GM12865 (cell line): ENCODE results near the gene EGFR.

Source experiments
- DNase-seq: peaks from one replicate; pipeline ENCODE4 v3.0.0; 2010; ENCODE audit warnings: low read depth
- H3K4me3 ChIP-seq: 2 replicates; pipeline ENCODE4 v1.5.1; 2011; ENCODE audit warnings: mild to moderate bottlenecking, low read depth, low read length, control low read depth
- CTCF ChIP-seq: IDR thresholded peaks from 2 replicates; pipeline ENCODE4 v1.5.1; 2011; ENCODE audit warnings: low read length, control low read depth, low read depth, inconsistent platforms; ENCODE audit not compliant: insufficient read depth; ENCODE audit errors: missing control alignments

The EGFR gene

GRCh38 chr7:55157764-55158105 lies 138.9 kb downstream of the EGFR start:
- TF ChIP-seq CTCF, result no peak
- no peak overlapping the region for H3K4me3 ChIP-seq
- no peak for DNase-seq

- TF ChIP-seq CTCF, result no peak
- H3K4me3 ChIP-seq, result no peak overlapping the region
- DNase-seq, result no peak
Observed at GRCh38 chr7:55158541-55159382, 139.9 kb downstream of the EGFR start.

GRCh38 chr7:55160539-55160938 lies 141.7 kb downstream of the EGFR start:
- no peak for TF ChIP-seq CTCF
- DNase-seq, result no peak
- H3K4me3 ChIP-seq, result no peak overlapping the region

- H3K4me3 ChIP-seq, result no peak overlapping the region
- no peak for TF ChIP-seq CTCF
- no peak for DNase-seq
Observed at GRCh38 chr7:55161154-55161687, 142.4 kb downstream of the EGFR start.

GRCh38 chr7:55162476-55162875 lies 143.7 kb downstream of the EGFR start:
- DNase-seq, result no peak
- no peak overlapping the region for H3K4me3 ChIP-seq
- TF ChIP-seq CTCF, result no peak

- no peak for DNase-seq
- TF ChIP-seq CTCF, result no peak
- H3K4me3 ChIP-seq, result no peak overlapping the region
Observed at GRCh38 chr7:55163733-55164132, 144.9 kb downstream of the EGFR start.

GRCh38 chr7:55164527-55164926 lies 145.7 kb downstream of the EGFR start:
- no peak for TF ChIP-seq CTCF
- H3K4me3 ChIP-seq, result no peak overlapping the region
- no peak for DNase-seq
